ENCODE data around the gene MAP7.

GRCh38 chr6:136592930-136593673, 42.9 kb upstream of the MAP7 start:
- TF ChIP-seq GATA2 (IDR thresholded peaks at IDR 0.05; ENCODE audit: low read depth, low read length) (no peak), GATA3 (IDR thresholded peaks at IDR 0.05; ENCODE audit: low read depth, low read length) (no peak)
